ENCODE data around the gene HORMAD2. TPM values are rescaled to one million over a fixed set of nuclear protein-coding genes. Genes with fewer than 3 reads are reported as not detected.

The HORMAD2 gene
- total RNA-seq, 6 experiments from 2014 or later: not detected

- Mint-ChIP-seq H3K4me1 (ENCODE audit: low read depth) (peaks cover 29% of the 10 kb centered on the region), H3K36me3 (ENCODE audit: low read depth) (no peaks in the 10 kb centered on the region), H3K9me3 (no peaks in the 10 kb centered on the region), H3K4me3 (no peak overlapping the region), H3K27me3 (ENCODE audit: insufficient read depth) (peaks cover 1% of the 10 kb centered on the region), H3K27ac (no peak overlapping the region)
- no peak for TF ChIP-seq CTCF (IDR thresholded peaks at IDR 0.05)
- no peak for DNase-seq
Measured at GRCh38 chr22:30046716-30047363, 33.4 kb upstream of the HORMAD2 start.

DNA sequence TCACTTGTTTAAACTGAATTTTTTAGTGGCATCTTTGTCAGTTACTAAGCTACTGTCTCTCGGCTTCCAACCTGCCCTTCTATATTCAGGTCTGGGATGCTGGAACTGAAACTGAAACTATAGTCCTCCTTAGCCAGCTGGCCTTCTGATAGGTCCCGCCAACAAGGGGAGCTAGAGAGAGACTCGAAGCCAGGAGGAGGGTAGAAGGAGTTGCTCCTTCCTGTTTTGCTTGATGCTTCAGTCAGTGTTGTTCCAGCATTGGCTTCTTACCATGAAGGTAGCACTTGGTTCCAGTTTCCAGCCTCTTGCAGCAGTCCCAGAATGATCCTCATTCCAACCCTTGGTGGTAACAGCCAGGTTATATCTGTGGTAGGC lies 32.9 kb upstream of the HORMAD2 start:
- no peaks in the 10 kb centered on the region for H3K36me3 Mint-ChIP-seq (ENCODE audit: low read depth)
- no peak overlapping the region for H3K4me3 Mint-ChIP-seq
- DNase-seq: no peak
- no peak for TF ChIP-seq CTCF (IDR thresholded peaks at IDR 0.05)
- no peaks in the 10 kb centered on the region for H3K9me3 Mint-ChIP-seq
- peaks cover 1% of the 10 kb centered on the region for H3K27me3 Mint-ChIP-seq (ENCODE audit: insufficient read depth)
- H3K27ac Mint-ChIP-seq: no peak overlapping the region
- peaks cover 29% of the 10 kb centered on the region for H3K4me1 Mint-ChIP-seq (ENCODE audit: low read depth)

DNA sequence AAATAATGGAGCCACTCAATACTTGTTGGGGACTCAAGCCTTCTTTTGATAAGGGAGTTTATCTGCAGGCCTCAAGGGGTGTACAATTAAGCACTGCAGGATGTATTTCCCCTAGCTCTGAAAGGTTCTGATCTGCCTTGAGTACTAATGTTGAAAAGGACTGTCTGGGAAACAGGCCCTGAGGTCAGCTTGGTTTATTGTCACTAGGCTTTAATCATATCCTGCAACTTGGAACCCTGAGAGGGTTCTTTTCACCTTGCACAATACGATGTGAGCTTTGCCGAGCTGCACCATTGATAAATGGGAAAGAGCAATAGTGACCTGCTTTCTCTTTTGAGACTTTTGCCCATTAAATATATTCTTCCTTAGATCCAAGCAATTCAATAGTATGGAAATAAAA lies 31.6 kb upstream of the HORMAD2 start:
- H3K27me3 Mint-ChIP-seq (ENCODE audit: insufficient read depth): peaks cover 1% of the 10 kb centered on the region
- no peaks in the 10 kb centered on the region for H3K9me3 Mint-ChIP-seq
- H3K4me1 Mint-ChIP-seq (ENCODE audit: low read depth): peaks cover 15% of the 10 kb centered on the region
- H3K27ac Mint-ChIP-seq: no peak overlapping the region
- no peaks in the 10 kb centered on the region for H3K36me3 Mint-ChIP-seq (ENCODE audit: low read depth)
- no peak overlapping the region for H3K4me3 Mint-ChIP-seq
- no peak for DNase-seq
- no peak for TF ChIP-seq CTCF (IDR thresholded peaks at IDR 0.05)

GRCh38 chr22:30054067-30054763 lies 26.0 kb upstream of the HORMAD2 start:
- Mint-ChIP-seq H3K27ac (no peak overlapping the region), H3K27me3 (ENCODE audit: insufficient read depth) (peaks cover 3% of the 10 kb centered on the region), H3K4me1 (ENCODE audit: low read depth) (no peaks in the 10 kb centered on the region), H3K36me3 (ENCODE audit: low read depth) (no peaks in the 10 kb centered on the region), H3K4me3 (no peak overlapping the region), H3K9me3 (peaks cover 10% of the 10 kb centered on the region; the same call in 1 of the 2 replicates)
- no peak for DNase-seq
- no peak for TF ChIP-seq CTCF (IDR thresholded peaks at IDR 0.05)

DNA sequence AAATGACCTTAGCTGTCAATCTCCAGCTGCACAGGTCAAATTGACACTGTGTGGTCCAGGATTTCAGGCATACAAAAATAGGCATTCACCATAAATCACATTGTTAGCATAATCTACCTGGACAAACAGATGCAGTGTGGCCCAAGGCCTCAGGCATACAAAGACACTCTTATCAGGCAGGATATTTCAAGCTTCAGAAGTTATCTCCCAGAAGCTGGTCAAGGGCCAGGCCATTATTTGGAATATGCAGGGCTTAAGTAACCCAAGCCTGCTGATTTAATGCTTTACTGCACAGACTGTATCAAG lies 25.5 kb upstream of the HORMAD2 start:
- peaks cover 10% of the 10 kb centered on the region; the same call in 1 of the 2 replicates for H3K9me3 Mint-ChIP-seq
- H3K4me1 Mint-ChIP-seq (ENCODE audit: low read depth): no peaks in the 10 kb centered on the region
- no peak overlapping the region for H3K27ac Mint-ChIP-seq
- no peaks in the 10 kb centered on the region for H3K36me3 Mint-ChIP-seq (ENCODE audit: low read depth)
- TF ChIP-seq CTCF (IDR thresholded peaks at IDR 0.05): no peak
- H3K27me3 Mint-ChIP-seq (ENCODE audit: insufficient read depth): peaks cover 5% of the 10 kb centered on the region
- H3K4me3 Mint-ChIP-seq: no peak overlapping the region
- DNase-seq: no peak

All from HFFc6 (cell line).